ENCODE data around the gene KRTAP24-1.

KRTAP24-1 gene, protein sequence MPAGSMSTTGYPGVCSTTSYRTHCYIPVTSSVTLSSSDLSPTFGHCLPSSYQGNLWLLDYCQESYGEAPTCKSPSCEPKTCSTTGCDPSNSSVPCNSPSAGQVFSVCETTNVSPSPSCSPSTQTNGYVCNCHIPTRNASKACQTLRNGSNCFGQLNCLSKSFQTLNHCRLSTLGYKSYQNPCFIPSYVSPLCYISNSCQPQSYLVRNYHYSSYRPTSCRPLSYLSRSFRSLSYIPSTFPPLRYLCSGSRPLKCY

DNA sequence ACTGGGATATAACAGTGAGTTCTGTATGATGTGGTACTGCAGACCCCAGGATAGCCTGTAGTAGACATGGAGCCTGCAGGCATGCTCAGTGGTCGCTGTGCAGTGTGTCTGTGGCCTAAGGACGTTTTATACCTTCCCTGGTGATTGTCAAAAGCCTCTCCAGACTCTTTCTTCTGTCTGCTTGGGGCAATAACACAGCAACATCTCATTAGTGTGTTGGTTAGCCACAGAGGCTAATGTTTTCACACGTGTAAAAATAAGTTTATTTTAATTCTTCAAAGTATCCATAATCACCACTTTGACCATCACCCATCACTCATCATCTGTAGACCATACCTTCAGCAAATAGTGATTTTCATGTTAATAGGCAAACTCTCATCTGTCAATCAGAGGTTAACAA is at the start of gene KRTAP24-1:
TSS of gene KRTAP24-1 (minus strand) at position 101 of the 400 bp plus-strand sequence. CDS start at position 83, 18 bp downstream.
- no peak for DNase-seq (ENCODE audit: low read depth)

GRCh38 chr21:30329203-30329875 is 46.6 kb upstream of the KRTAP24-1 start:
- no peak for DNase-seq (ENCODE audit: low read depth)

GRCh38 chr21:30326390-30326789 is 43.6 kb upstream of the KRTAP24-1 start:
- no peak for DNase-seq (ENCODE audit: low read depth)

GRCh38 chr21:30320215-30320614 is 37.5 kb upstream of the KRTAP24-1 start, which contains the start of gene KRTAP26-1:
Gene KRTAP26-1, minus strand, starts transcription at chr21:30320315. Its CDS starts 280 bp downstream, at chr21:30320035.
- DNase-seq (ENCODE audit: low read depth) = no peak

DNA sequence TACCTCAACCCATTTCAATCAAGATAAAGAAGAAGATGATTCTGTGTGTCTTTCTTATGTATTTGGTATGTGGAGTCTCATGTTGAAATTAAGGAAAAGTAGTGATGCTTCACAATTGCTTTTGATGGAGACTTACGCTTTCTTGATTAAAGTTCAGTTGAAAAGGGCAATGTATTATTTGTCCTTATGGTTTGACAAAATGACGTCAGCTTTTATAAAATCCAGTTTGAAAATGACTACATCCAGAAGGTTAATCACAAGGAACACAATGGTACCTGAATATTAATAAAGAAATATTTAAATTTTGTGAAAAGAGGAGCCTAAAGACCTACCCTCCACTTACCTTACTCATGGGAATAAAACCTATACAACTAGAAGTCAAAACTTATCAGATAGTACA is 33.0 kb upstream of the KRTAP24-1 start:
- no peak for DNase-seq (ENCODE audit: low read depth)

- no peak for DNase-seq (ENCODE audit: low read depth)
Observed at GRCh38 chr21:30306884-30307283, 24.1 kb upstream of the KRTAP24-1 start.

- DNase-seq (ENCODE audit: low read depth) = no peak
Observed at GRCh38 chr21:30305136-30305535, 22.4 kb upstream of the KRTAP24-1 start.

GRCh38 chr21:30289215-30289614 is 6.5 kb upstream of the KRTAP24-1 start, which contains the start of gene KRTAP25-1:
Gene KRTAP25-1, minus strand, starts transcription at chr21:30289514. Its CDS starts 24 bp downstream, at chr21:30289490.
- DNase-seq (ENCODE audit: low read depth) = no peak

DNA sequence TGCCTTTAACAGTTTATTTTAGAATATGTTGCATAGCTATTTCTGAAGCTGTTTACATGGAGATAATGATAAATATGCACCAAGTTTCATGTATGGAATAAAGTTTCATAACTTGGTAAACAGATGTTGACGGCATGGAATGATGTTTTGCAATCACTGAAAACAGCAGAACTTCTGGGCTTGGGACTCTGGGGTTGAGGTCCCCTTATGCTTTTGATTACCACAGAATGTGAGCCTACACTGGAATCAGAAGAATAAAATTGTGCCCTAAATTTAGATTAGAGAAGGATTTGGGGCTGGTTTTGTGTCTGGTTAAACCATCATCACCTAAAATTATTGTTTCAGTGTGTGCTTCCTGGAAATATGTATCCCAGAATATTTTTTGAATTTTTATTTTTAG is 11.1 kb downstream of the KRTAP24-1 start:
- DNase-seq (ENCODE audit: low read depth) = no peak

- DNase-seq (ENCODE audit: low read depth) = no peak
Observed at GRCh38 chr21:30271156-30271555, 11.6 kb downstream of the KRTAP24-1 start.

- DNase-seq (ENCODE audit: low read depth) = no peak
Observed at GRCh38 chr21:30269803-30270530, 12.8 kb downstream of the KRTAP24-1 start.

GRCh38 chr21:30268608-30269197 is 14.0 kb downstream of the KRTAP24-1 start:
- no peak for DNase-seq (ENCODE audit: low read depth)

GRCh38 chr21:30257773-30258172 is 25.0 kb downstream of the KRTAP24-1 start:
- no peak for DNase-seq (ENCODE audit: low read depth)

DNA sequence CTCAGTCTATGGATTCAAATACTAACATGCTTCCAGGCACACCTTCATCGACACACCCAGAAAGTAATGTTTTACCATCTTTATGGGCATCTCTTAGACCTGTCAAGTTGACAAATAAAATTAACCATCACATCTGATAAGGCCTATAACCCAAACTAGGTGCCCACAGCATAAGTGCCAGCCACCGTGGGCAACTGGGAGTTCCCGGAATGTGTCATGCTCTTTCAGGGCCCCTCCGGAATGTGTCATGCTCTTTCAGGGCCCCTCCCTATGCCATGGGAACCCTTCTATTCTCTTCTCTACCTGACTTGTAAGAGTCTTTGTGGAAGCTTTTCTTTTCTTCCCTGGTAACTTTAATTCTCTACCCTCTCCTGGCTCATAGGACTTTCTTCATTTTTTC is 26.6 kb downstream of the KRTAP24-1 start:
- no peak for DNase-seq (ENCODE audit: low read depth)

- DNase-seq (ENCODE audit: low read depth) = no peak
Observed at GRCh38 chr21:30255679-30256078, 27.1 kb downstream of the KRTAP24-1 start.

- no peak for DNase-seq (ENCODE audit: low read depth)
Observed at GRCh38 chr21:30251781-30252180, 31.0 kb downstream of the KRTAP24-1 start.

DNA sequence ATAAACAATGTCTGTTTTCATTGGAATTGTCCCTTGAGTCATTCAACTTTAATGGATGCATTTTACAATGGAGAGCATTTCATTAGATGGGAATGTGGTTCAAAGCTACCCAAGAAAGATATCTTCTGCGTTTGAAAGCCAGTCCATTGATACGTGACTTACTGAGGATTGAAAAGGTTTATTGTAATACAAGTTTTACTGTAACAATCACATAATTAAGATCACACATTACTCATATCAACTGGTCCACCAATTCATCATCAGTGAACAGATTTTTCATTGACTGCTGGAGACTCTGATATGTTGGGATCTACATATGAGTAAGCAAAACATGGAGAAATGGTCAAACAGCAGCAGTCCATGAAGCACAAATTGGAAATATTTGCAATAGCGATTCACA is 32.8 kb downstream of the KRTAP24-1 start:
- DNase-seq (ENCODE audit: low read depth) = no peak

GRCh38 chr21:30248844-30249243 is 33.9 kb downstream of the KRTAP24-1 start:
- DNase-seq (ENCODE audit: low read depth) = no peak

DNA sequence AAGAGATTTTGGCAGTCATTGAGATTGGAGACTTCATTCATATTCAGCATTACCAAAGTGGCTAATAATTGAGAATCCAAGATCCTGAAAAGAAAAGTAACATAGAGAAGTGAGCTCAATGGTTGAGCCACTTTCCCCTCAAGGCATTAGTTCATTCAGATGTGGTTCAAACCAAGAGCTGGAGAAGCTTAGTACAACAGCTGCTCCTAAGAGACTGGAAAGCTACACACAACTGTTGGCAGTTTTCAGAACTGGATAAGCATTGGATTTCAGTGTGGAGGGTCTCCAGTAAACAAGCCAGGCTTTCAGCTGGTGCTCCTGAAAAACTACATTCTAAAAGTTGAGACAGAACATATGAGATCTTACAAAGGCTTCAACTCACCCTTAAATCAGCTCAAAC is 37.7 kb downstream of the KRTAP24-1 start:
- no peak for DNase-seq (ENCODE audit: low read depth)

GRCh38 chr21:30243691-30244090 is 39.1 kb downstream of the KRTAP24-1 start:
- DNase-seq (ENCODE audit: low read depth) = no peak

DNA sequence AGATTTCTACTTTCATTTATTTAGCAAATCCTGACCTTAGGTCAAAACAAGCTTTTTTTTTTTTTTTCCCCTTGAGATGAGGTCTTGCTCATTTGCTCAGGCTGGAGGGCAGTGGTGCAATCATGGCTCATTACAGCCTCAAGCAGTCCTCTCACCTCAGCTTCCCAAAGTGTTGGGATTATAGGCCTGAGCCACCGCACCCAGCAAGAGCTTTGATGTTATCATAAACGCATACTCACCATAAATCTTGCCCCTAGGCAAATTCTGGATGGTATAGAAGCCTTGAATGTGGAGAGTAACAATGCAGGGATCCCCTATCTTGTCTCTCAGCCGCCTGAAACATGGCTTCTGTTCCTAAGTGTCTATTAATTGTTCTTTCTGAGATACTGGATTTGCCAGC is 42.1 kb downstream of the KRTAP24-1 start:
- DNase-seq (ENCODE audit: low read depth) = no peak

DNA sequence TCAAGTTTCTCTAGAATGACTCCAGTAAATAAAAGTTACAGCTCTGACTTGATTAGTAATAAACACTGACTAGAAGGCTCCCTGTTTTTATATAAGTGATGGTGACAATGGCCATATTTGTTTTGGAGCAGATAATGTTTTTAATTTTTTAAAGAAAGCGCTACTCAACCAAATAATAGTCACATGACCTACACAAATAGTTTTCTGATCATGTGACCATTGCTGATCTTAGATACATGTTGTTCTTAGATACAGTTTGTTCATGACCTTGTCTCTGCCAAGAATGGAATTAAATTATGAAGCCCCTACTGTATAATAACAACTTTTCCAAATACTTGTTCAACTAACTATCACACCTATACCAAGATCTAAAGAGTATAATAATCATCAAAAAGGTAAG is 44.6 kb downstream of the KRTAP24-1 start:
- DNase-seq (ENCODE audit: low read depth) = no peak
